Left renal pelvis (tissue), 4 donors: ENCODE data around the gene RNASEH1. TPM values are rescaled to one million over a fixed set of nuclear protein-coding genes. Genes with fewer than 3 reads are reported as not detected.
"Not testable (repeated sequence)": the region's sequence is repeated elsewhere in the genome, so short reads cannot be mapped to it uniquely, and the experiment has no call there.

Experiments used
- DNase-seq, 4 donors: peaks; one replicate each; pipeline ENCODE4 v3.0.0-alpha.2; 2013; ENCODE audit warnings: low read depth in 4 of 4, low spot score in 3 of 4
- polyA plus RNA-seq, 4 donors: library from polyadenylated mRNA; unstranded; fragments of 120-200 nt; gene quantifications; one replicate each; pipeline ENCODE4 v1.2.1, GENCODE V29; 2013; ENCODE audit not compliant: insufficient read length in 4 of 4

RNASEH1 gene
- polyA plus RNA-seq, 4 donors, result 15.1 to 19.5 (median 17.4) TPM

DNA sequence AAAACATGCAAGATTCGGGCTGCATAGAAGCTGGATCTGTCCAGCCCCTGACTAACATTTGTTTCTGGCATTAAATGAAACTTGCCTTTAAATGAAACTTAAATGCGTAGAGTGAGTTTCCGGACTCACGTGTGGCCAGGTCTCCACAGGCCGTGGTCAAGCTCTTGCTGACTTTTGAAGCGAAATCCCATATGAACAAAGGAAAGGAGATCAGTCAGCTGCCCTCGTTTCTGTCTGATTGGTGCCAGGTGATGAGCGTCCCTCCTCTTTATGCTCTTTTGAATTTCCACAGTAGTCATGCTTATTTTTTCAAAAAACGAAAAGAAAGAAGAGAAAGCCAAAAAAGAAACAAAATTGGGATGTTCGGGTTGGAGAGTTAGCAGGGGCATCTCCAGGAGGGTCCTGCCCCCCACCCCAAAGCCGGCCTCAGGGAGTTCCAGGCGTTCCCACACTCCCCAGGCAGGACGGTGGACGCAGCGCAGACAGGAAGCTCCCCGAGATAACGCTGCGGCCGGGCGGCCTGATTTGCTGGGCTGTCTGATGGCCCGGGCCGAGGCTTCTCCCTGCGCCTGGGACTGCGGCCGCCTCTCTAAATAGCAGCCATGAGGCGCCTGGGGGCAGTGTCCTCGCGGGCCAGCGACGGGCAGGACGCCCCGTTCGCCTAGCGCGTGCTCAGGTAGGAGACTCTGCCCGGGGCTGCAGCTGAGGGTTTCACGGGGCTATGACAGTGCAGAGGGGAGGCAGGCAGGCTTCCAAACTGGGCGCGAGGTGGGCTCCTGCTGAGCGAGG lies 36.6 kb upstream of the RNASEH1 start, which contains the start of gene COLEC11:
Gene COLEC11 (plus strand): TSS at position 620 of the 789 bp plus-strand sequence. CDS start 9,229 bp downstream, outside the sequence.
- no peak for DNase-seq

DNA sequence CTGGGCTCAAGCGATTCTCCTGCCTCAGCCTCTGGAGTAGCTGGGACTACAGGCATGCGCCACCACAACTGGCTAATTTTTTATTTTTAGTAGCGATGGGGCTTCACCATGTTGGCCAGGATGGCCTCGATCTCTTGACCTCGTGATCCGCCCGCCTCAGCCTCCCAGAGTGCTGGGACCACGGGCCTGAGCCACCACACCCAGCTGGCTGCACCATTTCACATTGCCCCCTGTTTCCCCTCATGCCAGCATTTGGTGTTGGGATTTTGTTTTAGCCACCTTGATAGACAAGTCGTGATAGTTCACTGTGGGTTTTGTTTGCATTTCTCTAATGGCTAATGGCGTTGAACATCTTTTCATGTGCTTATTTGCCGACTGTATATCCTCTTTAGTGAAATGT lies 31.0 kb upstream of the RNASEH1 start:
- DNase-seq, result no peak

DNA sequence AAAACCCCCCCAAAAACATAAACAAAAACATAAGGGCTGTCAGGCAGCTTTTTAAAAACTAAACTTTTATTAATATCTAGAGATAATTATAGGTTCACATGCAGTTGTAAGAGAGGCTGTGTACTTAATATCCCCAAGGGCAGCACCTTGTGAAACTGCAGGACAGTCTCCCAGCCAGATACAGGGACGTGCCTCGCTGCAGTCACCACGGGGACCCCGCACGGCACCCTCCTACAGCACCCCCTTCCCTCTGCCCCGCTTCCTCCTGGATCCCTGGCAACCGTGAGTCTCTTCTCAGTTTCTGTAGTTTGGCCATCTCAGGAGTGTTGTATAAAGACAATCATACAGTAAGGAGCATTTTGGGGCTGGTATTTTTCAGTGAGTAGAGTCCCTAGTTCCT lies 30.0 kb upstream of the RNASEH1 start:
- no peak for DNase-seq

- no peak for DNase-seq
These were observed 29.3 kb upstream of the RNASEH1 start for GRCh38 chr2:3587432-3587831.

GRCh38 chr2:3587021-3587420 lies 28.9 kb upstream of the RNASEH1 start:
- DNase-seq, result no peak

- no peak for DNase-seq
These were observed 28.1 kb upstream of the RNASEH1 start for GRCh38 chr2:3586220-3586619.

GRCh38 chr2:3585261-3586109 lies 27.4 kb upstream of the RNASEH1 start:
- peak in 3 of 4 donors; percentile 44 to 57 (median 45) for DNase-seq

- no peak for DNase-seq
These were observed 26.6 kb upstream of the RNASEH1 start for GRCh38 chr2:3584608-3585260.

- DNase-seq, result no peak
These were observed 25.9 kb upstream of the RNASEH1 start for GRCh38 chr2:3584076-3584475.

GRCh38 chr2:3581367-3582262 lies 23.5 kb upstream of the RNASEH1 start:
- no peak for DNase-seq

DNA sequence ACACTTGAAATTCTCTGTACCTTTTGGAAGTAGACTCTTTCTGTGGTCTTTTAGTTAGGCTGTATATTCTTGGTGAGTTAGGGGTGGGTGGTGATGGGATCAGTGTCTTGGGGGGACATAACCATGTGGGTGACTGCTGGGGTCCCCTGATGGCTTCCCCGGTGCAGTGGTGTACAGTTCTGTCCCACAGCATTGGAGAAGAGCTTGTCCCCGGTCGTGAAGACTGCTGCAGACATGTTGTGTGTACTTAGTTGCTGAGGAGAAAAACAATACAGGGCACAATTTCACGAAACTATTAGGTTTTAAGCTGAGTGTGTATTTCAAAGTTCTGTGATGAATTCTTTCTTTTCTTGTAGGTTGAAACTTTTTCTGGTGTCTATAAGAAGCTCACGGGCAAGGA lies 22.3 kb upstream of the RNASEH1 start:
- DNase-seq, result no peak

GRCh38 chr2:3578987-3579386 lies 20.9 kb upstream of the RNASEH1 start:
- no peak for DNase-seq

- DNase-seq, result not testable (repeated sequence)
These were observed 18.1 kb upstream of the RNASEH1 start for GRCh38 chr2:3576263-3576630.

GRCh38 chr2:3575534-3576262 lies 17.6 kb upstream of the RNASEH1 start:
- no peak for DNase-seq

GRCh38 chr2:3574155-3574554 lies 16.0 kb upstream of the RNASEH1 start:
- no peak for DNase-seq

- no peak for DNase-seq
These were observed 14.5 kb upstream of the RNASEH1 start for GRCh38 chr2:3572620-3573019.

- DNase-seq, result no peak
These were observed 13.2 kb upstream of the RNASEH1 start for GRCh38 chr2:3571284-3571683.

DNA sequence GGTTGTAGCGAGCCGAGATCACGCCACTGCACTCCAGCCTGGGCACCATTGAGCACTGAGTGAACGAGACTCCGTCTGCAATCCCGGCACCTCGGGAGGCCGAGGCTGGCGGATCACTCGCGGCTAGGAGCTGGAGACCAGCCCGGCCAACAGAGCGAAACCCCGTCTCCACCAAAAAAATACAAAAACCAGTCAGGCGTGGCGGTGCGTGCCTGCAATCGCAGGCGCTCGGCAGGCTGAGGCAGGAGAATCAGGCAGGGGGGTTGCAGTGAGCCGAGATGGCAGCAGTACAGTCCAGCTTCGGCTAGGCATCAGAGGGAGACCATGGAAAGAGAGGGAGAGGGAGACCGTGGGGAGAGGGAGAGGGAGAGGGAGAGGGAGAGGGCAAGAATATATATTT lies 11.5 kb upstream of the RNASEH1 start:
- DNase-seq, result not testable (repeated sequence)

DNA sequence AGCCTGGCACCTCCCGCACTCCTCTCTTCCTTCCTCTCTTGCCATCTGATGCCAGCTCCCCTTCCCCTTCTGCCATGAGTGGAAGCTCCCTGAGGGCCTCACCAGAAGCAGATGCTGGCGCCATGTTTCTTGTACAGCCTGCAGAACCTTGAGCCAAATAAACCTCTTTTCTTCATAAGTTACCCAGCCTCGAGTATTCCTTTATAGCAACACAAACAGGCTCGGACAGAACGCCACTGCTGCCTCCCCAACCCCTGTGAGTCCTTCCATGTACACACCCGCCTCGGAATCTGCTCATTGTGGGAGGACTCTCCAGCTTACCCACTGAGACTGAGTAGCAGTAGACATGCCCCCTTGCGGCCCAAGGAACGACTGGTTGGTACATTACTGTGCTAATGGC lies 8.7 kb upstream of the RNASEH1 start:
- DNase-seq, result no peak

- DNase-seq, result no peak
These were observed 7.0 kb upstream of the RNASEH1 start for GRCh38 chr2:3565117-3565516.
